Vagina (tissue), 2 donors: Measurements from ENCODE around the gene GREB1. TPM values are rescaled to one million over a fixed set of nuclear protein-coding genes. Genes with fewer than 3 reads are reported as not detected.
A peak's percentile ranks its signal among the peaks of the same experiment; 100 is the strongest.

Source experiments
- DNase-seq, 2 donors: peaks; one replicate each; pipeline ENCODE4 v3.0.0-alpha.2; 2017; ENCODE audit errors: extremely low spot score in 2 of 2
- H3K27ac ChIP-seq: fragments of 200-600 bp; sonication (generic); one replicate; pipeline ENCODE4 v1.5.1; 2019
- H3K27me3 ChIP-seq: fragments of 200-600 bp; sonication (generic); one replicate; pipeline ENCODE4 v1.5.1; 2019
- H3K36me3 ChIP-seq, 2 donors: fragments of 200-600 bp; sonication (generic); one replicate each; pipeline ENCODE4 v1.5.1; 2017 to 2019
- H3K4me1 ChIP-seq: fragments of 200-600 bp; sonication (generic); one replicate; pipeline ENCODE4 v1.5.1; 2019
- H3K4me3 ChIP-seq, 2 donors: fragments of 200-600 bp; sonication (generic); 1 replicate in 1 of 2; 2 replicates in 1 of 2; pipeline ENCODE4 v1.5.1; 2016 to 2019
- H3K9me3 ChIP-seq: fragments of 200-600 bp; sonication (generic); one replicate; pipeline ENCODE4 v1.5.1; 2019
- POLR2A ChIP-seq, 2 donors: fragments of 450-650 bp; IDR thresholded peaks; one replicate each; pipeline ENCODE4 v1.6.1; 2017; ENCODE audit warnings: antibody characterized with exemption in 2 of 2, mild to moderate bottlenecking in 2 of 2, moderate library complexity in 2 of 2
- POLR2AphosphoS5 ChIP-seq, 2 donors: sonication (generic); formaldehyde crosslinking; IDR thresholded peaks; one replicate each; pipeline ENCODE4 v1.9.0; 2017; ENCODE audit warnings: antibody characterized with exemption in 2 of 2, mild to moderate bottlenecking in 2 of 2, low read depth in 1 of 2; ENCODE audit not compliant: insufficient read depth in 1 of 2
- intact Hi-C: fragments of 100-400 bp; cut with DNase I; formaldehyde crosslinking; loops from one replicate; pipeline ENCODE4 v1.15.1; 2023
- total RNA-seq: library from RNA; depleted of rRNA; stranded (reverse); fragments of >200 nt; gene quantifications from one replicate; pipeline ENCODE4 v1.2.3, GENCODE V29; 2016
- TF ChIP-seq, protein P1 (sequence below), 3 experiments: fragments of 450-650 bp in 2 of 3; fragments of 200-600 bp in 1 of 3; sonication (generic) in 1 of 3; IDR thresholded peaks; one replicate each; pipeline ENCODE4 v1.5.1; 2017 to 2019; ENCODE audit warnings: antibody characterized with exemption in 3 of 3, mild to moderate bottlenecking in 2 of 3, moderate library complexity in 2 of 3

GREB1 gene
- total RNA-seq, 1 donor from 2014 or later: 35.4 TPM

- TF ChIP-seq, protein P1, sequence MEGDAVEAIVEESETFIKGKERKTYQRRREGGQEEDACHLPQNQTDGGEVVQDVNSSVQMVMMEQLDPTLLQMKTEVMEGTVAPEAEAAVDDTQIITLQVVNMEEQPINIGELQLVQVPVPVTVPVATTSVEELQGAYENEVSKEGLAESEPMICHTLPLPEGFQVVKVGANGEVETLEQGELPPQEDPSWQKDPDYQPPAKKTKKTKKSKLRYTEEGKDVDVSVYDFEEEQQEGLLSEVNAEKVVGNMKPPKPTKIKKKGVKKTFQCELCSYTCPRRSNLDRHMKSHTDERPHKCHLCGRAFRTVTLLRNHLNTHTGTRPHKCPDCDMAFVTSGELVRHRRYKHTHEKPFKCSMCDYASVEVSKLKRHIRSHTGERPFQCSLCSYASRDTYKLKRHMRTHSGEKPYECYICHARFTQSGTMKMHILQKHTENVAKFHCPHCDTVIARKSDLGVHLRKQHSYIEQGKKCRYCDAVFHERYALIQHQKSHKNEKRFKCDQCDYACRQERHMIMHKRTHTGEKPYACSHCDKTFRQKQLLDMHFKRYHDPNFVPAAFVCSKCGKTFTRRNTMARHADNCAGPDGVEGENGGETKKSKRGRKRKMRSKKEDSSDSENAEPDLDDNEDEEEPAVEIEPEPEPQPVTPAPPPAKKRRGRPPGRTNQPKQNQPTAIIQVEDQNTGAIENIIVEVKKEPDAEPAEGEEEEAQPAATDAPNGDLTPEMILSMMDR (IDR thresholded peaks at IDR 0.05): no peak
- no peak for TF ChIP-seq POLR2A (IDR thresholded peaks at IDR 0.05)
- no peak for TF ChIP-seq POLR2AphosphoS5 (IDR thresholded peaks at IDR 0.05; ENCODE audit: insufficient read depth in 1 of 2, low read depth in 1 of 2)
- H3K27me3 ChIP-seq: no peaks in the 10 kb centered on the region
- intact Hi-C loops: no loop called here
- H3K4me3 ChIP-seq: no peak overlapping the region
- peaks cover 16% of the 10 kb centered on the region for H3K4me1 ChIP-seq
- DNase-seq: no peak
- no peaks in the 10 kb centered on the region for H3K9me3 ChIP-seq
- no peaks in the 10 kb centered on the region for H3K36me3 ChIP-seq
- no peak overlapping the region for H3K27ac ChIP-seq
These were observed 24.0 kb upstream of the GREB1 start for GRCh38 chr2:11509657-11510360.

- Histone ChIP-seq H3K4me3 (no peak overlapping the region), H3K9me3 (no peaks in the 10 kb centered on the region), H3K4me1 (peaks cover 14% of the 10 kb centered on the region), H3K36me3 (no peaks in the 10 kb centered on the region), H3K27ac (peak overlapping the region; percentile 22), H3K27me3 (no peaks in the 10 kb centered on the region)
- DNase-seq: no peak
- intact Hi-C loops: no loop called here
- no peak for TF ChIP-seq POLR2A (IDR thresholded peaks at IDR 0.05)
- TF ChIP-seq, protein P1 (IDR thresholded peaks at IDR 0.05): no peak
- TF ChIP-seq POLR2AphosphoS5 (IDR thresholded peaks at IDR 0.05; ENCODE audit: insufficient read depth in 1 of 2, low read depth in 1 of 2): no peak
These were observed 21.4 kb upstream of the GREB1 start for GRCh38 chr2:11512431-11512830.

DNA sequence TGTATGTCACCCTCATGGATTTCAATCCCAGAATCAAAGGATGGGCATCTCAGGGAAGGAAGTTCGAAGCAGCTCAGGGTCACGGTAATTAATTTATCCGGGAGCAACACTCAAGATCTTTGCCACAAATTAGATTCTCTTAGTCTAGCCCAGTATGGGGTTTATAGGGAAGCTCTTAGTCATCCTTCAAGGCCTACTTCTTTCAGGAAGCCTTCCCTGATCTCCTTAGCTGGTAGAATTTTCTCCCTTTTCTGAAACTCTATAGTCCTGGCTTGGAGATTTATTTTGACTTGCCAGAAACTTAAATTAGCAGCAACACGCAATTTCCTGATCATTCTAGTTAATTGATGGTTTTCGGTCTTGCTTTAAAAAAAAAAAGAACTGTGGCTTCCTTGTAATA lies 20.5 kb upstream of the GREB1 start:
- no peak overlapping the region for H3K4me3 ChIP-seq
- peak overlapping the region; percentile 22 for H3K27ac ChIP-seq
- H3K36me3 ChIP-seq: no peaks in the 10 kb centered on the region
- H3K4me1 ChIP-seq: peaks cover 5% of the 10 kb centered on the region
- no peak for TF ChIP-seq POLR2A (IDR thresholded peaks at IDR 0.05)
- H3K9me3 ChIP-seq: no peaks in the 10 kb centered on the region
- H3K27me3 ChIP-seq: no peaks in the 10 kb centered on the region
- intact Hi-C loops: no loop called here
- no peak for DNase-seq

- no peak for DNase-seq
- TF ChIP-seq POLR2AphosphoS5 (IDR thresholded peaks at IDR 0.05; ENCODE audit: insufficient read depth in 1 of 2, low read depth in 1 of 2): no peak
- TF ChIP-seq POLR2A (IDR thresholded peaks at IDR 0.05): no peak
- TF ChIP-seq, protein P1 (IDR thresholded peaks at IDR 0.05): no peak
- Histone ChIP-seq H3K9me3 (no peaks in the 10 kb centered on the region), H3K36me3 (no peaks in the 10 kb centered on the region), H3K4me1 (peaks cover 5% of the 10 kb centered on the region), H3K27me3 (no peaks in the 10 kb centered on the region), H3K4me3 (no peak overlapping the region), H3K27ac (peak overlapping the region; percentile 3)
- intact Hi-C loops: no loop called here
These were observed 19.6 kb upstream of the GREB1 start for GRCh38 chr2:11514081-11514730.

- Histone ChIP-seq H3K4me3 (no peak overlapping the region), H3K9me3 (no peaks in the 10 kb centered on the region), H3K36me3 (no peaks in the 10 kb centered on the region), H3K4me1 (peaks cover 5% of the 10 kb centered on the region), H3K27ac (peak overlapping the region; percentile 3), H3K27me3 (no peaks in the 10 kb centered on the region)
- TF ChIP-seq, protein P1 (IDR thresholded peaks at IDR 0.05): no peak
- no peak for TF ChIP-seq POLR2AphosphoS5 (IDR thresholded peaks at IDR 0.05; ENCODE audit: insufficient read depth in 1 of 2, low read depth in 1 of 2)
- no peak for TF ChIP-seq POLR2A (IDR thresholded peaks at IDR 0.05)
- DNase-seq: no peak
- intact Hi-C loops: no loop called here
These were observed 18.9 kb upstream of the GREB1 start for GRCh38 chr2:11514904-11515303.
